GM19240 (cell line): ENCODE results near the gene SYNJ2.

ENCODE experiments used
- DNase-seq: peaks from one replicate; pipeline ENCODE4 v3.0.0; 2011; ENCODE audit warnings: low spot score; ENCODE audit not compliant: insufficient read length

Gene SYNJ2

DNA sequence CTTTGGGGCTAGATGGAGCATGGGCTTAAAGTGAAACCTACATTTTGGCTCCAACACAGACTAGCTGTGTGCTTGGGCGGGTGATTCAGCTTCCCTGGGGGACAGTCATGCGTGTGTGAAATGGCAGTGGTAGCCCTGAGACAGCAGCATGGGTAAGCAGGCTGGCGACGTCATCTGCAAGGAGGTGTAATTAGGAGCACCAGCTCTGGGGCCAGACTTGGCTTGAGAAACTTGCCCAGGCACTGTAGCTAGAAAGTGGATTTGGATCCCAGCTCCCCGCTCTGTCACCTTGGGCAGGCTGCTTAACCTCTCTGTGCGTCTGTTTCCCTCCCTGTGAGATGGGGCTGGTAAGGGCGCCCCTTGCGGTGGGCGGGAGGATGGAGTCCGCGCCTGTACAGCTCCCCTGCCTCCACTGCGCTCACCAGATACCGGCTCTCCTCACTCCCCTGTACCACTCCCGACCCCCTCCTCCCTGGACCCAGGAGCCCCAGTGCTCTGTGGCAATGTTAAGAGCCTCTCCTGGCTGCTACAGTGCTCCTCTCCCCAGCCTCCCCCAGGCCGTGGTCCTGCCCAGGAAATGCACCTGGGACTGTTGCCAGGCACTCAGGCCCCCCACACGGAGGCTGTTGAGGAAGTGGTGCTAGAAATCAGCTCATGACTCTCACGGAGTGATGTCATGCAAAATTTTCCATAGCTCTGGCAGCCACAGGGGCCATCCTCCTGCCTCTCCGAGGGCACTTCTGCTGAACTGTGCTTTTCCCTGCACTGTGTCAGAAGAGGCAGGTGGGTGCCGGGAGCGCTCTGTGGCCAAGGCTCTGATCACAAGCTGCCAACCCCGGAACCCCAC, 44.6 kb downstream of the SYNJ2 start:
- DNase-seq = peak; percentile 74

- DNase-seq = no peak
Measured at GRCh38 chr6:158026901-158027589, 45.4 kb downstream of the SYNJ2 start.

DNA sequence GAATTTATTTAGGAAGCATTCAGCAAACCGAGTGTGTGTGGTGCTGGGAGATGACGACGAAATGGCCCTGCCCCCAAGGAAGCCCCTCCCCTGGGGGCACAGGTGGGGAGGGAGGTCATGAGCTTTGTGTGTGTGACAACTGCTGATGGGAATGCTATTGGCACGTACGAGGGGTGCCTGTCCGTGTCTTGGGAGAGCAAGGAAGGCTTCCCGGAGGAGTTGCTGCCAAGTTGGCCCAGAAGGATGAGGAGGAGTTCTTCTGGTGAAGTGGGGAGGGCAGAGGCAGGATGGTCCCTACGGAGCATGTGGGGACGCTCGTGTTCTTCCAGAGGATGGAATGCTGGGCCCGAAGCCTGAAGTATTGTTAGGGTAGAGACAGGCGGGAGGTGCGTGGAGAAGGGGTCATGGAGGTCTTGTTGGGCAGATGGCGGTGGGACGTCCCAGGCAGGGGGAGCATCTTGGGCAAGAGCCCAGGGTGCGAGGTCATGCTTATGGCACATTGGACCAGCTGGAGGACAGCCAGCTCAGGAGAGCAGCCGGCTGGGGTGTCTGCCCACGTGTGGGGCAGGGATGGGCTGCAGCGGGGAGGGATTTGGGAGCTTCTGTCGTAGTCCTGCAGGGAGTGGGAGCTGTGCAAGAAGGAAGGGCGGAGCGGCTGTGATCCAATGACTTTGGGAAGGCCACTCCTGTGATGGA, 46.1 kb downstream of the SYNJ2 start:
- DNase-seq = no peak

- DNase-seq = no peak
Measured at GRCh38 chr6:158028421-158028820, 46.8 kb downstream of the SYNJ2 start.

DNA sequence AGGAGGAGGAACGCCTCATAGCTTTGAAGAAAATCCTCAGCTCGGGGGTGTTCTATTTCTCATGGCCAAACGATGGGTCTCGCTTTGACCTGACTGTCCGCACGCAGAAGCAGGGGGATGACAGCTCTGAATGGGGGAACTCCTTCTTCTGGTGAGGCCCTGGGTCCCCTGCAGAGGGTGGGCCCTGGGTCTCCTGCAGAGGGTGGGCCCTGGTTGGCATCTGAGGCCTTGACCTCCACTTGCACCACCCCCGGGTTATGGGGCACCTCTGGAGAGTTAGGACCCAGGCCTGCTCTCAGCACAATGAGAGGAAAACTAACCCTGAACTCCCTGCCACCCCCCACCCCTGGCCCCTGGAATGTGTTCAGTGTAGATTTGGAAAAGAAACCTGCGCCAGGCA, 47.2 kb downstream of the SYNJ2 start:
- DNase-seq = no peak

- no peak for DNase-seq
Measured at GRCh38 chr6:158029668-158030230, 48.1 kb downstream of the SYNJ2 start.

DNA sequence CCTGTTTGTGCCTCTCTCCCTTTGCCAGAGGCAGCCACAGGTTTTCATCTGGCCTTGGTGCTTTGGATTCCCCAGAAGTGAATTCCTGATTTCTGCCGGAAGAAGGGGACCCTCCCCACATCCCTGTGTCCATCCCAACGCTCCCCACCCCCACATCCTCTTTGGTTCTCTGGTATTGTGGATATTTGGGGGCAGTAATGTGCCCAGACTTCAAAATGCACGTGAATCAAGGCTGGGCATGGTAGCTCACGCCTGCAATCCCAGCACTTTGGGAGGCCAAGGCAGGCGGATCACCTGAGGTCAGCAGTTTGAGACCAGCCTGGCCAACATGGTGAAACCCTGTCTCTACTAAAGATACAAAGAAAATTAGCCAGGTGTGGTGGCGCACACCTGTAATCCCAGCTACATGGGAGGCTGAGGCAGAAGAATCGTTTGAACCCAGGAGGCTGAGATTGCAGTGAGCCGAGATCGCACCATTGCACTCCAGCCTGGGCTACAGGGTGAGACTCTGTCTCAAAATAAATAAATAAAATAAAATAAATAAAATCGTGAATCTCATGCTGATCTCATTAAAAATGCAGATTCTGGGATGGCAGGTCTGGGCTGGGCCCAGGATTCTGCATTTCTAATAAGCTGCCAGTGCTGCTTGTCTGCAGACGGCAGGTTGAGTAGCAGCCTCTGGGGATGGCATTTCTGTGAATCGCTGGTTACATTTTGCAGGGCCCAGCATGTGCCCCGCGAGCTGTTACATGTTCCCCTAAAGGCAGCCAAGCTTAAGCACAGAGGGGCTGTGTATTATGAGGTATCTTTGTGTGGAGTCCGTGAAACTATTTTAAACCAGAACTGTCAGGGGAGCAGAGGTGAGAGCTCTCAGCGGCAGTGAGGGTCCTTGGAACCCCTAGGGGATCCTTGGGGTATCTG, 49.0 kb downstream of the SYNJ2 start:
- DNase-seq = no peak

GRCh38 chr6:158031381-158032353, 50.0 kb downstream of the SYNJ2 start:
- no peak for DNase-seq

DNA sequence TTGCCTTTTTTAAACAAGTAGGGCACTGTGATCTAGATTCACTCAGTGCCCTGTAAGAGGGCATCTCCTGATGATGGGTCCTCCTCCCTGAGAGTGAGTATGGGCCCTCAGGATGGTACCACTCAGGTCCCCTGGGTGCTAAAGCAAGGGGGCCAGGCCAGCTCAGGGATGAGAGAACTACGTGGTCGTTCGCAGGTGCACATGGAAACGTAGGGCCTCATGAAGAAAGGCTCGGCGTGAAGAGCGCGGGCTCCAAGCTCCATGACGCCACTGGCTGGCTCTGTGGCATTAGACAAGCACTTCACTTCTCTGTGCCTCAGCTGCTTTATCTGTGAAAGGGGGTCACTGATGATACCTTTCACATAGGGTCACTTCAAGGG, 50.7 kb downstream of the SYNJ2 start:
- no peak for DNase-seq

- no peak for DNase-seq
Measured at GRCh38 chr6:158033077-158033750, 51.6 kb downstream of the SYNJ2 start.

DNA sequence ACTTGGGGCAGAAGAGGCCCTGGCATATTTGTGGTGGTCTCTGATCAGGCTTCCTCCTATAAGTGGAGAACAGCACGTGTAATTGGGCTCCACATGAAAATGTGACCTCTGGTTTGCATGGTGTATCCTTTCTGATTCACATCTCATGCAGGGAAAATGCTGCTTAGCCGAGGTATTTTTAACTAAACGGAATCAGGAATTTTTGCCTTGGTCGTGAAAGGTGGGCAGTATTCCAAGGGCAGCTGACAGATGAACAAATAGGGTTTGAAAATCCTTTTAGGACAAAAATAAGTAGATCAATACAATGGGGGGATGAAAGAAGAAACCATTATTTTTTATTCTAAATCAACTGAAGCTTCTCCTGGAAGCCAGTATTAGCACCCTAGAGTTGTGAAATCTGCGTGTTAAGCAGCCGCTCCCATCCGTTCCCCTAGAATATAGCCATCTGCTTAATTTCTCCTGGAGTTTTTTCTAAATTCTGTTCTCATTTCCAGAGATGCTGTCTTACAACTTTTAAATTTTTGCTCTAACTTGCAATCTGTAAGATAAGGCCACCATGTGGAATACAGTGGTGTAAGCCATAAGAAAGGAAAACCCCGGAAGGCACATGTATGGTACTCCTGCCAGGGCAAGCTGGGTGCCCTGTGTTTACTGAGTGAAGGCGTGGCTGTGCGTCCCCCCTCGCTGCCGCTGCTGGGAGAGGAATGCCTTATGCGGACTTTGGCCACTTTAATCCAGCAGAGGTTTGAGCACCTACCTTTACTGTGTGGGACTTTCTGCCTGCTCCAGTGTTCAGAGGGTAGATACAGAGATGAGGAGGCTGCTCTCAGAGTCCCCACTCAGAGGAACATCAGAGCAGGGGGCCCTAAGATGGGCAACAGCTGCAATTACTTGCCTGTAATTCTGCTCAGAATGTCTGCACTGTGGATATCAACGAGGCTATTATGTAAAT, 52.4 kb downstream of the SYNJ2 start:
- DNase-seq = no peak

DNA sequence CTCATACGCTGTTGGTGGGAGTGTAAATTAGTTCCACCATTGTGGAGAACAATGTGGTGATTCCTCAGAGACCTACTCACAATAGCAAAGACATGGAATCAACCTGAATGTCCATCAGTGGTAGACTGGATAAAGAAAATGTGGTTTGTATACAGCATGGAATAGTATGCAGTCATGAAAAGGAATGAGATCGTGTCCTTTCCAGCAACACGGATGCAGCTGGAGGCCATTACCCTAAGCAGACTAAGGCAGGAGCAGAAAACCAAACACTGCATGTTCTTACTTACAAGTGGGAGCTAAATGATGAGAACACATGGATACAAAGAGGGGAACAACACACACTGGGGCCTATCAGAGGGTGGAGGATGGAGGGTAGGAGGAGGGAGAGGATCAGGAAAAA, 54.6 kb downstream of the SYNJ2 start:
- no peak for DNase-seq

DNA sequence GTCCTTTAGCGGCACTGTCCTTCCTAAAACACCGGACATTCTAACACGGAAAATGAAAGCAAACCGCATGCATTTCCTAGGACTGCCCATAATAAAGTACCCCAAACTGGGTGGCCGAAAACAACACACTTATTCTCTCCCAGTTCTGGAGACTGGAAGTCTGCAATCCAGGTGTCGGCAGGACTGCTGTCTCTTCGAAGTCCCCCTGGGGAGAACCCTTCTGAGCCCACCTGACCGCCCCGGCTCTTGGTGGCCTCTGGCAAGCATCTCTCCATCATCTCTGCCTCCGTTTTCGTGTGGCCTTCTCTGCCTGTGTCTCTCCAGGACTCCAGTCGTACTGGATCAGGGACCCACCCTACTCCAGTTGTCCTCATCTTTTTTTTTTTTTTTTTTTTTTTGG, 55.4 kb downstream of the SYNJ2 start:
- DNase-seq = no peak

GRCh38 chr6:158037771-158038170, 56.1 kb downstream of the SYNJ2 start:
- DNase-seq = no peak

GRCh38 chr6:158038291-158039177, 56.9 kb downstream of the SYNJ2 start:
- DNase-seq = no peak

DNA sequence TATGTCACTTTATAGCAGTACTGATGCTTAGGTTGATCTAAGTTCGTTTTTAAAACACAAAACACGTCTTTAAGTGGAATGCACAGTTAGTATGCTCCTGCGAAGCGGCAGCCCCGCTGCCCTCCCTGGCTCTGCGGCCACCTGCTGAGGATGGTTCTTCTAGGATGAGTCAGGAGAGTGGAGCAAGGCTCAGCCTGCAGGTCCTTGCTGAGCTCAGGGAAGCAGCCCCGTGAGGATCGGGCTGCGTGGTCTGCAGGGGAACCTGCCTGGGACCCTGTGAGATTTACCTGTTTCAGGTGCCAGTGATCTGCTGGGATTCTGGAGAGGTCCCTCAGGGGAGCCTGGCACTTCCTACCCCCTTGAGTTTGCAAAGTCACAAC, 57.5 kb downstream of the SYNJ2 start:
- no peak for DNase-seq

DNA sequence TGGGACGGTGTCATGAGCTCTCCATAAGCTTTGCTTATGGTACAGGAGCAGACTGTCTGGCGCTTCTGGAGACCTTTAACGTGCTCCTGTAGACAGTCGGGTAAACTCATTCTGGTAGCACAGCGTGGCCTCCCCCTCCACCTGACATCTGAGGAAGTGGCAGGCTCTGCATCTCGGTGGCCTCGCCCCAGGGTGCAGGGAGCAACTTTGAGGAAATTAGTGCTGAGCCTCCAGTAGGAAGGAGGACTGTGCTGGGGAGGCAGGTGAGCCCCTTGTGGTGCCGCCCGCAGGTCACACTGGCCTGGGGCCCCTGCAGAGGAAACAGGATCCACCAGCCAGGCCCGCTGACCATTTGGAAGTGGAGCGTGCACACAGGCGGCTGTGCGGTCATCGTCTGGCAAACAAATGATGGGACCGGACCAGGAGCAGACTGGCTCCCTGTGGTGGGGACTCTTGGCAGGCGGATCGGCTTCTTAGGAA, 57.9 kb downstream of the SYNJ2 start:
- DNase-seq = no peak
